HEK293T (cell line): Measurements from ENCODE around the gene DHX8.

ENCODE experiments used
- BHLHE40 ChIP-seq: fragments of 450-650 bp; IDR thresholded peaks from 2 replicates; pipeline ENCODE4 v1.6.1; 2016; ENCODE audit warnings: mild to moderate bottlenecking, moderate library complexity, borderline replicate concordance
- ELF4 ChIP-seq: fragments of 450-650 bp; IDR thresholded peaks from 2 replicates; pipeline ENCODE4 v1.6.1; 2017; ENCODE audit warnings: antibody characterized with exemption
- FOXM1 ChIP-seq: fragments of 450-650 bp; IDR thresholded peaks from 2 replicates; pipeline ENCODE4 v1.6.1; 2017; ENCODE audit warnings: mild to moderate bottlenecking, borderline replicate concordance
- L3MBTL2 ChIP-seq: fragments of 450-650 bp; conservative IDR thresholded peaks from 2 replicates; pipeline ENCODE4 v1.6.1; 2016; ENCODE audit warnings: mild to moderate bottlenecking
- LEF1 ChIP-seq: fragments of 450-650 bp; IDR thresholded peaks from 2 replicates; pipeline ENCODE4 v1.6.1; 2017; ENCODE audit warnings: mild to moderate bottlenecking, borderline replicate concordance
- SP1 ChIP-seq: fragments of 450-650 bp; IDR thresholded peaks from 2 replicates; pipeline ENCODE4 v1.6.1; 2017

GRCh38 chr17:43533699-43534098 is 49.9 kb downstream of the DHX8 start:
- no peak for TF ChIP-seq SP1
- TF ChIP-seq ELF4: no peak
- TF ChIP-seq FOXM1: no peak
- no peak for TF ChIP-seq L3MBTL2
- no peak for TF ChIP-seq BHLHE40
- TF ChIP-seq LEF1: no peak
